ENCODE data around the gene RAPGEF2. TPM values are rescaled to one million over a fixed set of nuclear protein-coding genes. Genes with fewer than 3 reads are reported as not detected.

The RAPGEF2 gene
- total RNA-seq, 1 experiment from 2014 or later: 17.6 TPM

- DNase-seq (ENCODE audit: low read depth, low spot score): no peak
- Histone ChIP-seq H3K36me3 (ENCODE audit: control insufficient read depth, insufficient read depth, low read length) (no peaks in the 10 kb centered on the region), H3K27ac (ENCODE audit: low read length) (no peak overlapping the region), H3K4me1 (ENCODE audit: control insufficient read depth, insufficient read depth, low read length) (no peaks in the 10 kb centered on the region), H3K27me3 (ENCODE audit: control insufficient read depth, insufficient read depth, low read length) (no peaks in the 10 kb centered on the region), H3K9me3 (ENCODE audit: control insufficient read depth, insufficient read depth, low read depth, low read length) (no peaks in the 10 kb centered on the region), H3K4me3 (ENCODE audit: low read depth in 2 of 2, low read length in 2 of 2) (no peak overlapping the region)
- intact Hi-C loops (cut with micrococcal nuclease; ENCODE audit: unreplicated experiment): no loop called here
- in situ Hi-C loops (cut with HindIII; ENCODE audit: low pct_unique_long_range_greater_than_20kb, low sequenced_read_pairs): no loop called here
- TF ChIP-seq, protein P1, sequence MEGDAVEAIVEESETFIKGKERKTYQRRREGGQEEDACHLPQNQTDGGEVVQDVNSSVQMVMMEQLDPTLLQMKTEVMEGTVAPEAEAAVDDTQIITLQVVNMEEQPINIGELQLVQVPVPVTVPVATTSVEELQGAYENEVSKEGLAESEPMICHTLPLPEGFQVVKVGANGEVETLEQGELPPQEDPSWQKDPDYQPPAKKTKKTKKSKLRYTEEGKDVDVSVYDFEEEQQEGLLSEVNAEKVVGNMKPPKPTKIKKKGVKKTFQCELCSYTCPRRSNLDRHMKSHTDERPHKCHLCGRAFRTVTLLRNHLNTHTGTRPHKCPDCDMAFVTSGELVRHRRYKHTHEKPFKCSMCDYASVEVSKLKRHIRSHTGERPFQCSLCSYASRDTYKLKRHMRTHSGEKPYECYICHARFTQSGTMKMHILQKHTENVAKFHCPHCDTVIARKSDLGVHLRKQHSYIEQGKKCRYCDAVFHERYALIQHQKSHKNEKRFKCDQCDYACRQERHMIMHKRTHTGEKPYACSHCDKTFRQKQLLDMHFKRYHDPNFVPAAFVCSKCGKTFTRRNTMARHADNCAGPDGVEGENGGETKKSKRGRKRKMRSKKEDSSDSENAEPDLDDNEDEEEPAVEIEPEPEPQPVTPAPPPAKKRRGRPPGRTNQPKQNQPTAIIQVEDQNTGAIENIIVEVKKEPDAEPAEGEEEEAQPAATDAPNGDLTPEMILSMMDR (IDR thresholded peaks at IDR 0.05): no peak
- TF ChIP-seq SIN3A (IDR thresholded peaks at IDR 0.05; ENCODE audit: borderline replicate concordance, insufficient read depth, low read depth, low read length) (no peak), TCF7L2 (IDR thresholded peaks at IDR 0.05; ENCODE audit: low read depth, low read length) (no peak), POLR2AphosphoS5 (IDR thresholded peaks at IDR 0.05; ENCODE audit: low read depth, low read length) (no peak), REST (IDR thresholded peaks at IDR 0.05; ENCODE audit: insufficient read depth in 1 of 2, low read depth in 2 of 2, low read length in 1 of 2) (no peak)
- ChIA-PET CTCF (no interaction called here), POLR2A (no interaction called here)
- no peak for ATAC-seq
- BruUV-seq (replicated peaks): no TSS peak
These were observed 34.3 kb downstream of the RAPGEF2 start for GRCh38 chr4:159137176-159137575.

GRCh38 chr4:159138436-159138835, 35.6 kb downstream of the RAPGEF2 start:
- in situ Hi-C loops (cut with HindIII; ENCODE audit: low pct_unique_long_range_greater_than_20kb, low sequenced_read_pairs): no loop called here
- ATAC-seq: no peak
- Histone ChIP-seq H3K27me3 (ENCODE audit: control insufficient read depth, insufficient read depth, low read length) (no peaks in the 10 kb centered on the region), H3K4me1 (ENCODE audit: control insufficient read depth, insufficient read depth, low read length) (no peaks in the 10 kb centered on the region), H3K9me3 (ENCODE audit: control insufficient read depth, insufficient read depth, low read depth, low read length) (no peaks in the 10 kb centered on the region), H3K27ac (ENCODE audit: low read length) (no peak overlapping the region), H3K4me3 (ENCODE audit: low read depth in 2 of 2, low read length in 2 of 2) (no peak overlapping the region), H3K36me3 (ENCODE audit: control insufficient read depth, insufficient read depth, low read length) (no peaks in the 10 kb centered on the region)
- DNase-seq (ENCODE audit: low read depth, low spot score): no peak
- no TSS peak for BruUV-seq (replicated peaks)
- TF ChIP-seq REST (IDR thresholded peaks at IDR 0.05; ENCODE audit: insufficient read depth in 1 of 2, low read depth in 2 of 2, low read length in 1 of 2) (no peak), POLR2AphosphoS5 (IDR thresholded peaks at IDR 0.05; ENCODE audit: low read depth, low read length) (no peak), TCF7L2 (IDR thresholded peaks at IDR 0.05; ENCODE audit: low read depth, low read length) (no peak), SIN3A (IDR thresholded peaks at IDR 0.05; ENCODE audit: borderline replicate concordance, insufficient read depth, low read depth, low read length) (no peak)
- TF ChIP-seq, protein P1 (IDR thresholded peaks at IDR 0.05): no peak
- CTCF ChIA-PET: no interaction called here
- POLR2A ChIA-PET: no interaction called here
- intact Hi-C loops (cut with micrococcal nuclease; ENCODE audit: unreplicated experiment): no loop called here

All from Panc1 (cell line).